ENCODE measurements around the gene ZBTB8B.

Gene ZBTB8B

GRCh38 chr1:32508761-32509160 lies 43.9 kb downstream of the ZBTB8B start:
- DNase-seq (ENCODE audit: low spot score): no peak

GRCh38 chr1:32509939-32510338 lies 45.1 kb downstream of the ZBTB8B start:
- no peak for DNase-seq (ENCODE audit: low spot score)
